A549 (cell line): ENCODE data around the gene CD53. TPM values are rescaled to one million over a fixed set of nuclear protein-coding genes. Genes with fewer than 3 reads are reported as not detected.

Source experiments
- ATAC-seq, 2 experiments: fragments of 200-7000 bp in 1 of 2; fragments of >200 bp in 1 of 2; cut with Nextera tagmentation in 1 of 2; cut with Tn5 transposase in 1 of 2; 3 replicates each; pipeline versions ENCODE4 v1.8.0 to v1.9.1; 2018 to 2020; ENCODE audit warnings: mild to moderate bottlenecking in 1 of 2, moderate library complexity in 1 of 2
- CTCF ChIA-PET: fragments of 300-600 bp; sonication (Branson Sonifier 250); formaldehyde crosslinking; extraction: SDS; loops from one replicate; lab custom pipeline; 2021; ENCODE audit warnings: antibody characterized with exemption, inconsistent platforms; lab: Yijun Ruan, JAX
- POLR2A ChIA-PET: fragments of 350-600 bp; formaldehyde crosslinking; extraction: SDS; loops from one replicate; lab custom pipeline; 2021; ENCODE audit warnings: antibody characterized with exemption, inconsistent platforms; lab: Yijun Ruan, JAX
- DNase-seq, 2 experiments: peaks; one replicate each; pipeline versions ENCODE4 v3.0.0 to v3.0.0-alpha.2; 2011 to 2016; ENCODE audit warnings: low read depth in 1 of 2, low spot score in 1 of 2
- FAIRE-seq: peaks from 2 replicates; lab custom pipeline; 2011; peaks lifted over from hg19 to GRCh38; lab: Jason Lieb, UNC
- H3K27ac ChIP-seq, 2 experiments: fragments of >200 bp; sonication (Bioruptor Twin); formaldehyde crosslinking; 3 replicates each; pipeline ENCODE4 v1.5.1; 2016 to 2017
- H3K4me1 ChIP-seq: fragments of >200 bp; sonication (Bioruptor Twin); formaldehyde crosslinking; 3 replicates; pipeline ENCODE4 v1.6.1; 2016
- H3K4me2 ChIP-seq: fragments of >200 bp; sonication (Bioruptor Twin); formaldehyde crosslinking; 3 replicates; pipeline ENCODE4 v1.6.1; 2016
- H3K4me3 ChIP-seq: fragments of >200 bp; sonication (Bioruptor Twin); formaldehyde crosslinking; 3 replicates; pipeline ENCODE4 v1.5.1; 2016
- H3K9me3 ChIP-seq: fragments of >200 bp; sonication (Bioruptor Twin); formaldehyde crosslinking; 3 replicates; pipeline ENCODE4 v1.6.1; 2016
- BHLHE40 ChIP-seq: IDR thresholded peaks from 2 replicates; pipeline ENCODE4 v1.6.1; 2012; ENCODE audit warnings: low read depth, low read length, inconsistent platforms
- CBX2 ChIP-seq: fragments of 200-600 bp; sonication (generic); IDR thresholded peaks from 2 replicates; pipeline ENCODE4 v1.6.1; 2016; ENCODE audit warnings: low read depth, mild to moderate bottlenecking, borderline replicate concordance
- CEBPB ChIP-seq, 2 experiments: fragments of >200 bp in 1 of 2; sonication (Bioruptor Twin) in 1 of 2; formaldehyde crosslinking in 1 of 2; IDR thresholded peaks; 2 replicates each; pipeline ENCODE4 v1.6.1; 2012 to 2016
- CHD2 ChIP-seq: fragments of 150-350 bp; IDR thresholded peaks from 2 replicates; pipeline ENCODE4 v1.6.1; 2014; ENCODE audit warnings: low read length; ENCODE audit not compliant: partially characterized antibody
- EHF ChIP-seq: fragments of 250-450 bp; sonication (Bioruptor Pico); IDR thresholded peaks from 2 replicates; pipeline ENCODE4 v1.5.0; 2020; ENCODE audit warnings: mild to moderate bottlenecking
- ESRRA ChIP-seq: fragments of 150-350 bp; IDR thresholded peaks from 2 replicates; pipeline ENCODE4 v1.6.1; 2014; ENCODE audit warnings: mild to moderate bottlenecking, low read length, borderline replicate concordance
- FOSL2 ChIP-seq, 2 experiments: fragments of 450-650 bp in 1 of 2; fragments of >200 bp in 1 of 2; sonication (Bioruptor Twin) in 1 of 2; formaldehyde crosslinking; IDR thresholded peaks; 2 replicates each; pipeline versions ENCODE4 v1.5.0 to v1.6.1; 2016 to 2020; ENCODE audit warnings: mild to moderate bottlenecking in 1 of 2, moderate library complexity in 1 of 2
- HEYL ChIP-seq: fragments of 250-450 bp; sonication (Bioruptor Pico); IDR thresholded peaks from 2 replicates; pipeline ENCODE4 v1.8.0; 2021; ENCODE audit warnings: mild to moderate bottlenecking, moderate library complexity
- HOXA7 ChIP-seq: fragments of 250-450 bp; sonication (Bioruptor Pico); IDR thresholded peaks from 2 replicates; pipeline ENCODE4 v1.5.0; 2020; ENCODE audit warnings: mild to moderate bottlenecking, moderate library complexity
- HOXB5 ChIP-seq: fragments of 250-450 bp; sonication (Bioruptor Pico); IDR thresholded peaks from 2 replicates; pipeline ENCODE4 v1.5.0; 2020; ENCODE audit warnings: mild to moderate bottlenecking, moderate library complexity
- JUN ChIP-seq, 2 experiments: fragments of >200 bp; sonication (Bioruptor Twin); formaldehyde crosslinking; IDR thresholded peaks; 2 replicates in 1 of 2; 3 replicates in 1 of 2; pipeline ENCODE4 v1.6.1; 2016 to 2017
- KDM1A ChIP-seq: fragments of 200-600 bp; sonication (generic); IDR thresholded peaks from 2 replicates; pipeline ENCODE4 v1.6.1; 2016; ENCODE audit warnings: low read depth, mild to moderate bottlenecking
- KDM5A ChIP-seq: fragments of 200-600 bp; sonication (generic); IDR thresholded peaks from 2 replicates; pipeline ENCODE4 v1.6.1; 2016; ENCODE audit warnings: antibody characterized with exemption, mild to moderate bottlenecking
- MAFK ChIP-seq: fragments of 450-650 bp; IDR thresholded peaks from 2 replicates; pipeline ENCODE4 v1.6.1; 2014; ENCODE audit not compliant: partially characterized antibody
- MYC ChIP-seq: IDR thresholded peaks from 2 replicates; pipeline ENCODE4 v1.6.1; 2012; ENCODE audit warnings: mild to moderate bottlenecking, inconsistent platforms, low read length, improper control_type of control experiment, borderline replicate concordance
- NPAS2 ChIP-seq: fragments of 250-450 bp; sonication (Bioruptor Pico); IDR thresholded peaks from 2 replicates; pipeline ENCODE4 v1.8.0; 2022; ENCODE audit warnings: mild to moderate bottlenecking, moderate library complexity, borderline replicate concordance
- NR3C1 ChIP-seq: fragments of >200 bp; sonication (Bioruptor Twin); formaldehyde crosslinking; IDR thresholded peaks from 3 replicates; pipeline ENCODE4 v1.6.1; 2017
- PHF8 ChIP-seq: fragments of 200-600 bp; sonication (generic); IDR thresholded peaks from 2 replicates; pipeline ENCODE4 v1.6.1; 2016; ENCODE audit warnings: low read depth, mild to moderate bottlenecking, antibody characterized with exemption, moderate library complexity, borderline replicate concordance
- POLR2A ChIP-seq: IDR thresholded peaks from 2 replicates; pipeline ENCODE4 v1.6.1; 2012; ENCODE audit warnings: mild to moderate bottlenecking, low read length
- RAD21 ChIP-seq, 2 experiments: fragments of >200 bp in 1 of 2; sonication (Bioruptor Twin) in 1 of 2; formaldehyde crosslinking in 1 of 2; IDR thresholded peaks in 1 of 2; conservative IDR thresholded peaks in 1 of 2; 2 replicates in 1 of 2; 3 replicates in 1 of 2; pipeline ENCODE4 v1.6.1; 2012 to 2018; ENCODE audit warnings: inconsistent platforms in 1 of 2
- RNF2 ChIP-seq: fragments of 200-600 bp; sonication (generic); IDR thresholded peaks from 2 replicates; pipeline ENCODE4 v1.6.1; 2016; ENCODE audit warnings: low read depth, mild to moderate bottlenecking, antibody characterized with exemption, moderate library complexity, borderline replicate concordance
- SMC3 ChIP-seq: fragments of >200 bp; sonication (Bioruptor Twin); formaldehyde crosslinking; IDR thresholded peaks from 3 replicates; pipeline ENCODE4 v1.6.1; 2018; ENCODE audit warnings: inconsistent platforms
- SREBF2 ChIP-seq: fragments of 450-650 bp; IDR thresholded peaks from 2 replicates; pipeline ENCODE4 v1.6.1; 2014; ENCODE audit warnings: mild to moderate bottlenecking, moderate library complexity
- TP53 ChIP-seq: fragments of 250-450 bp; sonication (Bioruptor Pico); IDR thresholded peaks from 2 replicates; pipeline ENCODE4 v1.5.0; 2021; ENCODE audit warnings: mild to moderate bottlenecking, moderate library complexity
- ZC3H11A ChIP-seq: fragments of 450-650 bp; IDR thresholded peaks from 2 replicates; pipeline ENCODE4 v1.6.1; 2014; ENCODE audit warnings: antibody characterized with exemption, mild to moderate bottlenecking
- ZFP36 ChIP-seq: fragments of 450-650 bp; IDR thresholded peaks from 2 replicates; pipeline ENCODE4 v1.6.1; 2014; ENCODE audit warnings: borderline replicate concordance; ENCODE audit not compliant: partially characterized antibody
- ZNF302 ChIP-seq: fragments of 250-450 bp; sonication (Bioruptor Pico); IDR thresholded peaks from 2 replicates; pipeline ENCODE4 v1.9.0; 2021; ENCODE audit warnings: inconsistent platforms, mild to moderate bottlenecking, moderate library complexity
- WGBS: methylation state at CpG from one replicate; pipeline ENCODE4 v1.1.6; 2017; ENCODE audit errors: missing lambda C conversion rate; 5-methylcytosine and 5-hydroxymethylcytosine counted together
- polyA plus RNA-seq, 4 experiments: library from polyadenylated mRNA; depleted of rRNA in 3 of 4; stranded (reverse); fragments of >200 nt; fragmentation: RNase III in 1 of 4; extraction: RNeasy Plus Mini Kit Qiagen cat#74134 plus additional on column Dnase treatment in 1 of 4; gene quantifications; 2 replicates in 3 of 4; 3 replicates in 1 of 4; pipeline ENCODE4 v1.2.3, GENCODE V29; 2011 to 2017
- TF ChIP-seq, protein P1 (sequence below): fragments of 450-650 bp; IDR thresholded peaks from 2 replicates; pipeline ENCODE4 v1.6.1; 2014; ENCODE audit warnings: antibody characterized with exemption
- TF ChIP-seq, protein P2 (sequence below): IDR thresholded peaks from 2 replicates; pipeline ENCODE4 v1.6.1; 2012; ENCODE audit warnings: low read depth, borderline replicate concordance
- TF ChIP-seq, protein P3 (sequence below): IDR thresholded peaks from 2 replicates; pipeline ENCODE4 v1.6.1; 2012

The CD53 gene
- polyA plus RNA-seq, 2 of the 4 experiments (the other 2 are of a cell fraction): not detected

DNA sequence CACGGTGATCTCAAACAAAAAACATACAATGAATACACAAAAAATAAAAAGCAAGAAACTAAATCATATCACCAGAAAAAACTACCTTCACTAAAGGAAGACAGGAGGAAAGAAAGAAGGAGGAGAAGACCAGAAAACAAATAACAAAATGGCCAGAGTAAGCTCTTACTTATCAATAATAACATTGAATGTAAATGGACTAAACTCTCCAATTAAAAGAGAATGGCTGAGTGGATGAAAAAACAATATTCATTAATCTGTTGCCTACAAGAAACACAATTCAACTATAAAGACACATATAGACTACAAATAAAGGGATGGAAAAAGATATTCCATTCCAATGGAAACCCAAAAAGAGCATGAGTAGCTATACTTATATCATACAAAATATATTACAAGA is 63.6 kb downstream of the CD53 start:
- ChIA-PET POLR2A (no interaction called here), CTCF (no interaction called here)
- ATAC-seq (no peak), FAIRE-seq (no peak), DNase-seq (no peak)
- 51% methylated on average over 1 of the region's 1 CpG for WGBS
- Histone ChIP-seq H3K27ac (no peak overlapping the region), H3K4me2 (no peak overlapping the region), H3K4me1 (no peaks in the 10 kb centered on the region), H3K9me3 (no peaks in the 10 kb centered on the region; the same call in 2 of the 3 replicates), H3K4me3 (no peak overlapping the region)
- TF ChIP-seq NR3C1 (no peak), ZFP36 (no peak), SREBF2 (no peak), TP53 (CRISPR knock-in tag) (no peak), ZNF302 (no peak), MAFK (no peak), KDM1A (no peak), RNF2 (no peak), HEYL (CRISPR knock-in tag) (no peak), PHF8 (no peak), MYC (no peak), ZC3H11A (no peak), EHF (no peak), CEBPB (IDR thresholded peaks at IDR 0.05) (no peak), NPAS2 (no peak), SMC3 (no peak), HOXB5 (CRISPR knock-in tag) (no peak)
- TF ChIP-seq, protein P1, sequence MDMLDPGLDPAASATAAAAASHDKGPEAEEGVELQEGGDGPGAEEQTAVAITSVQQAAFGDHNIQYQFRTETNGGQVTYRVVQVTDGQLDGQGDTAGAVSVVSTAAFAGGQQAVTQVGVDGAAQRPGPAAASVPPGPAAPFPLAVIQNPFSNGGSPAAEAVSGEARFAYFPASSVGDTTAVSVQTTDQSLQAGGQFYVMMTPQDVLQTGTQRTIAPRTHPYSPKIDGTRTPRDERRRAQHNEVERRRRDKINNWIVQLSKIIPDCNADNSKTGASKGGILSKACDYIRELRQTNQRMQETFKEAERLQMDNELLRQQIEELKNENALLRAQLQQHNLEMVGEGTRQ: no peak

DNA sequence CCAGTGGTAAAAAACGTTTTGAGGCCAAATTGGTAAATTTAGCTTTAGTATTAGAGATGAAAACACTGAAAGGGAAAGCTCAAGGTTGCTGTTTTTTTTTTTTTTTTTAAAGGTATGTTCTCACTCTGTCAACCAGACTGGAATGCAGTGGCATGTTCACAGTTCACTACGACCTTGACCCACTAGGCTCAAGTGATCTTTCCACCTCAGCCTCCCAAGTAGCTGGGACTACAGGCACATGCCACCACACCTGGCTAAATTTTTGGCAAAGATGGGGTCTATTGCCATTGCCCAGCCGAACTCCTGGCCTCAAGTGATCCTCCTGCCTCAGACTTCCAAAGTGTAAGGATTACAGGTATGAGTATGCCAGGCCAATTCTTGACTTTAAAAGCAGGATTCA is 71.9 kb downstream of the CD53 start:
- WGBS: 60% methylated on average over 3 of the region's 3 CpGs
- H3K27ac ChIP-seq: no peak overlapping the region
- ATAC-seq: no peak
- H3K9me3 ChIP-seq: no peaks in the 10 kb centered on the region
- CTCF ChIA-PET: no interaction called here
- no peaks in the 10 kb centered on the region for H3K4me1 ChIP-seq
- no peak for DNase-seq
- H3K4me3 ChIP-seq: no peak overlapping the region
- TF ChIP-seq JUN (IDR thresholded peaks at IDR 0.05) (no peak), ESRRA (no peak), CBX2 (no peak), POLR2A (no peak), CHD2 (no peak), FOSL2 (IDR thresholded peaks at IDR 0.05) (no peak), FOSL2 (CRISPR knock-in tag; IDR thresholded peaks at IDR 0.05) (no peak), HOXA7 (CRISPR knock-in tag) (no peak)
- no peak for FAIRE-seq
- no peak overlapping the region for H3K4me2 ChIP-seq
- POLR2A ChIA-PET: interaction anchor here (0.9 kb wide), 1 partner anchor 13 kb away, joined by 6 read pairs; no protein-coding TSS in a partner anchor

DNA sequence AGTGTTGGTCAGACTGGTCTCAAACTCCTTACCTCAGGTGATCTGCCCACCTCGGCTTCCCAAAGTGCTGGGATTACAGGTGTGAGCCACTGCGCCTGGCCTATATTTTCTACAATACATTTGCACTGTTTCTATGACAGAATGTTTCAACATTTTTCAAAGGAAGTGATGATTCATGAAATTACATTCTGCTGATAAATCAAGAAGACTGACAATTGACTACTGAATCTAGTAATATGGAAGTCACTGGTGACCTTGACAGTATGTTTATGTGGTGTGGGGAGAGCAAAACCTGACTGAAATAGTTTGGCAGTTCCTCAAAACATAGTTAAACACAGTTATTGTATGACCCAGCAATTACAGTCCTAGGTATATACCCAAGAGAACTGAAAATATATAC is 72.7 kb downstream of the CD53 start:
- H3K9me3 ChIP-seq: no peaks in the 10 kb centered on the region
- WGBS: 100% methylated on average over 2 of the region's 2 CpGs
- DNase-seq: no peak
- no peak for FAIRE-seq
- H3K4me1 ChIP-seq: no peaks in the 10 kb centered on the region
- ChIA-PET POLR2A (no interaction called here), CTCF (no interaction called here)
- no peak overlapping the region for H3K27ac ChIP-seq
- H3K4me2 ChIP-seq: no peak overlapping the region
- TF ChIP-seq HEYL (CRISPR knock-in tag) (no peak), SMC3 (no peak), KDM5A (no peak), HOXB5 (CRISPR knock-in tag) (no peak), RNF2 (no peak), PHF8 (no peak), CBX2 (no peak), BHLHE40 (no peak), RAD21 (conservative IDR thresholded peaks at IDR 0.05 in 1 of 2, IDR thresholded peaks at IDR 0.05 in 1 of 2) (no peak)
- TF ChIP-seq, protein P2, sequence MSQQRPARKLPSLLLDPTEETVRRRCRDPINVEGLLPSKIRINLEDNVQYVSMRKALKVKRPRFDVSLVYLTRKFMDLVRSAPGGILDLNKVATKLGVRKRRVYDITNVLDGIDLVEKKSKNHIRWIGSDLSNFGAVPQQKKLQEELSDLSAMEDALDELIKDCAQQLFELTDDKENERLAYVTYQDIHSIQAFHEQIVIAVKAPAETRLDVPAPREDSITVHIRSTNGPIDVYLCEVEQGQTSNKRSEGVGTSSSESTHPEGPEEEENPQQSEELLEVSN: no peak
- TF ChIP-seq, protein P3, sequence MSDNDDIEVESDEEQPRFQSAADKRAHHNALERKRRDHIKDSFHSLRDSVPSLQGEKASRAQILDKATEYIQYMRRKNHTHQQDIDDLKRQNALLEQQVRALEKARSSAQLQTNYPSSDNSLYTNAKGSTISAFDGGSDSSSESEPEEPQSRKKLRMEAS: no peak
- no peak for ATAC-seq
- H3K4me3 ChIP-seq: no peak overlapping the region
